H9 (cell line): Measurements from ENCODE around the gene IFRD2. TPM values are rescaled to one million over a fixed set of nuclear protein-coding genes. Genes with fewer than 3 reads are reported as not detected.

Experiments
- DNase-seq: peaks from one replicate; pipeline ENCODE4 v3.0.0-alpha.2; 2017
- H2AFZ ChIP-seq: one replicate; pipeline ENCODE4 v1.6.1; 2013; ENCODE audit warnings: mild to moderate bottlenecking, low read length, control low read depth, moderate library complexity
- H2AK5ac ChIP-seq: 2 replicates; pipeline ENCODE4 v1.6.1; 2013; ENCODE audit warnings: low read length, control low read depth, mixed read lengths; ENCODE audit not compliant: insufficient read length
- H2BK120ac ChIP-seq: one replicate; pipeline ENCODE4 v1.6.1; 2013; ENCODE audit warnings: low read depth, mild to moderate bottlenecking, low read length, control low read depth, inconsistent platforms; ENCODE audit not compliant: poor library complexity, severe bottlenecking
- H2BK12ac ChIP-seq: 2 replicates; pipeline ENCODE4 v1.6.1; 2013; ENCODE audit warnings: low read length, control low read depth, mixed read lengths, low read depth; ENCODE audit not compliant: insufficient read length
- H2BK15ac ChIP-seq: 2 replicates; pipeline ENCODE4 v1.6.1; 2013; ENCODE audit warnings: low read depth, low read length, control low read depth
- H2BK20ac ChIP-seq: one replicate; pipeline ENCODE4 v1.6.1; 2013; ENCODE audit warnings: low read depth, mild to moderate bottlenecking, low read length, control low read depth, inconsistent platforms; ENCODE audit not compliant: poor library complexity, severe bottlenecking
- H2BK5ac ChIP-seq: 2 replicates; pipeline ENCODE4 v1.6.1; 2013; ENCODE audit warnings: low read length, control low read depth, mixed read lengths; ENCODE audit not compliant: insufficient read length
- H3K14ac ChIP-seq: 2 replicates; pipeline ENCODE4 v1.6.1; 2013; ENCODE audit warnings: low read length, control low read depth; ENCODE audit not compliant: insufficient read depth
- H3K18ac ChIP-seq: 2 replicates; pipeline ENCODE4 v1.6.1; 2013; ENCODE audit warnings: low read depth, mild to moderate bottlenecking, mixed read lengths, low read length, control low read depth; ENCODE audit not compliant: insufficient read length
- H3K23ac ChIP-seq: 2 replicates; pipeline ENCODE4 v1.6.1; 2013; ENCODE audit warnings: low read length, control low read depth, mixed read lengths, low read depth; ENCODE audit not compliant: insufficient read length
- H3K23me2 ChIP-seq: 2 replicates; pipeline ENCODE4 v1.6.1; 2013; ENCODE audit warnings: low read depth, mild to moderate bottlenecking, mixed read lengths, low read length, control low read depth; ENCODE audit not compliant: insufficient read length, poor library complexity, severe bottlenecking
- H3K27ac ChIP-seq: 2 replicates; pipeline ENCODE4 v1.5.1; 2013; ENCODE audit warnings: low read length, control low read depth, mixed read lengths, low read depth; ENCODE audit not compliant: insufficient read length
- H3K27me3 ChIP-seq: 2 replicates; pipeline ENCODE4 v1.6.1; 2013; ENCODE audit warnings: low read length, control low read depth, inconsistent platforms; ENCODE audit not compliant: insufficient read depth
- H3K4ac ChIP-seq: 2 replicates; pipeline ENCODE4 v1.6.1; 2013; ENCODE audit warnings: low read depth, mild to moderate bottlenecking, control low read depth, inconsistent platforms, low read length, moderate library complexity
- H3K4me1 ChIP-seq: 2 replicates; pipeline ENCODE4 v1.6.1; 2013; ENCODE audit warnings: low read length, control low read depth, inconsistent platforms; ENCODE audit not compliant: insufficient read depth
- H3K4me2 ChIP-seq: 2 replicates; pipeline ENCODE4 v1.6.1; 2013; ENCODE audit warnings: low read length, control low read depth, mixed read lengths; ENCODE audit not compliant: insufficient read length, insufficient read depth
- H3K56ac ChIP-seq: 2 replicates; pipeline ENCODE4 v1.6.1; 2013; ENCODE audit warnings: low read depth, mild to moderate bottlenecking, mixed read lengths, low read length, control low read depth; ENCODE audit not compliant: insufficient read length
- H3K79me1 ChIP-seq: 2 replicates; pipeline ENCODE4 v1.6.1; 2013; ENCODE audit warnings: low read depth, mild to moderate bottlenecking, moderate library complexity, low read length, control low read depth, inconsistent platforms; ENCODE audit not compliant: insufficient read depth, poor library complexity, severe bottlenecking
- H3K79me2 ChIP-seq: 2 replicates; pipeline ENCODE4 v1.6.1; 2013; ENCODE audit warnings: low read length, control low read depth, inconsistent platforms; ENCODE audit not compliant: insufficient read depth
- H3K9ac ChIP-seq: 2 replicates; pipeline ENCODE4 v1.6.1; 2013; ENCODE audit warnings: low read length, control low read depth, mixed read lengths; ENCODE audit not compliant: insufficient read length; ENCODE audit errors: extremely low read depth
- H3K9me3 ChIP-seq: one replicate; pipeline ENCODE4 v1.6.1; 2013; ENCODE audit warnings: low read depth, low read length, inconsistent platforms; ENCODE audit not compliant: control insufficient read depth
- H3T11ph ChIP-seq: one replicate; pipeline ENCODE4 v1.6.1; 2013; ENCODE audit warnings: mild to moderate bottlenecking, low read length, control low read depth, inconsistent platforms
- H4K20me1 ChIP-seq: one replicate; pipeline ENCODE4 v1.6.1; 2013; ENCODE audit not compliant: control insufficient read depth, insufficient read length, insufficient read depth
- H4K5ac ChIP-seq: 2 replicates; pipeline ENCODE4 v1.6.1; 2013; ENCODE audit warnings: low read depth, mild to moderate bottlenecking, mixed read lengths, low read length, control low read depth; ENCODE audit not compliant: insufficient read length
- H4K8ac ChIP-seq: replicated peaks from 2 replicates; pipeline ENCODE4 v1.6.1; 2013; ENCODE audit warnings: low read length, control low read depth, mixed read lengths, low read depth; ENCODE audit not compliant: insufficient read length
- H4K91ac ChIP-seq: 2 replicates; pipeline ENCODE4 v1.6.1; 2013; ENCODE audit warnings: low read depth, mild to moderate bottlenecking, moderate library complexity, mixed read lengths, low read length, control low read depth; ENCODE audit not compliant: insufficient read length
- H3K27ac Mint-ChIP-seq, 3 experiments: 2 replicates in 2 of 3; 3 replicates in 1 of 3; pipeline ENCODE4 v1.8.0; 2020 to 2021; ENCODE audit warnings: mixed read lengths in 3 of 3, mild to moderate bottlenecking in 1 of 3, moderate library complexity in 1 of 3
- H3K27me3 Mint-ChIP-seq: 2 replicates; pipeline ENCODE4 v1.8.0; 2021; ENCODE audit warnings: low read depth, mild to moderate bottlenecking, moderate library complexity, mixed read lengths
- H3K36me3 Mint-ChIP-seq, 3 experiments: 2 replicates in 2 of 3; 3 replicates in 1 of 3; pipeline ENCODE4 v1.8.0; 2020 to 2021; ENCODE audit warnings: low read depth in 3 of 3, mixed read lengths in 3 of 3; ENCODE audit not compliant: insufficient read depth in 1 of 3
- H3K4me1 Mint-ChIP-seq, 2 experiments: 2 replicates each; pipeline ENCODE4 v1.8.0; 2020; ENCODE audit warnings: mixed read lengths in 2 of 2
- H3K4me3 Mint-ChIP-seq, 2 experiments: 2 replicates in 1 of 2; 3 replicates in 1 of 2; pipeline ENCODE4 v1.8.0; 2020 to 2021; ENCODE audit warnings: mild to moderate bottlenecking in 2 of 2, mixed read lengths in 2 of 2, moderate library complexity in 1 of 2
- H3K9me3 Mint-ChIP-seq, 2 experiments: 2 replicates in 1 of 2; 3 replicates in 1 of 2; pipeline ENCODE4 v1.8.0; 2020; ENCODE audit warnings: mild to moderate bottlenecking in 2 of 2, mixed read lengths in 2 of 2, moderate library complexity in 1 of 2
- WGBS: extraction: QIAGEN DNeasy Blood & Tissue Kit; methylation state at CpG from one replicate; pipeline ENCODE4 v1.1.7; 2013; ENCODE audit warnings: missing lambda C conversion rate, low lambda C conversion rate, mixed read lengths; ENCODE audit not compliant: insufficient read length; ENCODE audit errors: extremely low coverage; 5-methylcytosine and 5-hydroxymethylcytosine counted together
- total RNA-seq: library from RNA; stranded (reverse); gene quantifications from 2 replicates; pipeline ENCODE4 v1.2.1, GENCODE V29; 2021
- TF ChIP-seq, protein P1 (sequence below): fragments of 200-600 bp; sonication (generic); conservative IDR thresholded peaks from 3 replicates; pipeline ENCODE4 v1.8.0; 2021; ENCODE audit warnings: antibody characterized with exemption, mild to moderate bottlenecking

IFRD2 gene
- total RNA-seq, 1 experiment from 2014 or later: 109 TPM

DNA sequence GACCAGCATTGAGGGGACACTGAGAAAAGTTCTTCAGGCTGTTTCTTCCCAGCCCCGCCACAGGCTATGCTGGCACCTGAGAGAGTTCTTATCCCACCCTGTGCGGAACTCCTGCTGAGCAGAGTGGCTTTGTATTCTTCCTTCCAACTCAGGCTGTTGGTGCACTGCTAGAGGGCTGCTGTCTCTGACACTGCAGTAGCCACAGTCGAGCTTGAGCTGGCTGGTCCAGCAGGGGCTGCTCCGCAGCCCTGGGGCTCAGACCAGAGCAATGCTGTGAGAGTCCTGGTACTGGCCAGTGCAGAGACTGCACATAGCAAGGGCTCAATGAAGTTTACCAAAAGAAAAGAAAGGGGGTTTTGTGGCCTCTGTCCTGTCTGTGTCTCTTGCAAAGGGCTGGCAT is 52.6 kb downstream of the IFRD2 start:
- H3K27me3 Mint-ChIP-seq: no peaks in the 10 kb centered on the region
- H3K27ac Mint-ChIP-seq: peak overlapping the region; percentile 86 to 97 (median 93); a peak in 6 of 7 replicates
- Histone ChIP-seq H3K23me2 (peaks cover 17% of the 10 kb centered on the region), H2BK15ac (no peak overlapping the region), H3K9me3 (no peaks in the 10 kb centered on the region), H3K27me3 (no peaks in the 10 kb centered on the region), H3K79me2 (peaks cover 32% of the 10 kb centered on the region; the same call in 1 of the 2 replicates), H3K27ac (no peak overlapping the region), H3K4ac (no peak overlapping the region), H2BK20ac (no peak overlapping the region), H2BK5ac (no peak overlapping the region), H3K79me1 (peaks cover 11% of the 10 kb centered on the region), H3K18ac (no peak overlapping the region), H3K9ac (no peak overlapping the region), H2AFZ (no peak overlapping the region), H3T11ph (no peak overlapping the region), H4K8ac (no peak overlapping the region), H2BK120ac (no peak overlapping the region), H4K91ac (no peak overlapping the region), H3K4me1 (peaks cover 15% of the 10 kb centered on the region; the same call in 1 of the 2 replicates), H4K20me1 (no peaks in the 10 kb centered on the region), H3K14ac (no peak overlapping the region), H2BK12ac (no peak overlapping the region), H3K4me2 (no peak overlapping the region), H3K56ac (no peak overlapping the region), H3K23ac (no peak overlapping the region), H2AK5ac (no peak overlapping the region), H4K5ac (no peak overlapping the region)
- TF ChIP-seq, protein P1, sequence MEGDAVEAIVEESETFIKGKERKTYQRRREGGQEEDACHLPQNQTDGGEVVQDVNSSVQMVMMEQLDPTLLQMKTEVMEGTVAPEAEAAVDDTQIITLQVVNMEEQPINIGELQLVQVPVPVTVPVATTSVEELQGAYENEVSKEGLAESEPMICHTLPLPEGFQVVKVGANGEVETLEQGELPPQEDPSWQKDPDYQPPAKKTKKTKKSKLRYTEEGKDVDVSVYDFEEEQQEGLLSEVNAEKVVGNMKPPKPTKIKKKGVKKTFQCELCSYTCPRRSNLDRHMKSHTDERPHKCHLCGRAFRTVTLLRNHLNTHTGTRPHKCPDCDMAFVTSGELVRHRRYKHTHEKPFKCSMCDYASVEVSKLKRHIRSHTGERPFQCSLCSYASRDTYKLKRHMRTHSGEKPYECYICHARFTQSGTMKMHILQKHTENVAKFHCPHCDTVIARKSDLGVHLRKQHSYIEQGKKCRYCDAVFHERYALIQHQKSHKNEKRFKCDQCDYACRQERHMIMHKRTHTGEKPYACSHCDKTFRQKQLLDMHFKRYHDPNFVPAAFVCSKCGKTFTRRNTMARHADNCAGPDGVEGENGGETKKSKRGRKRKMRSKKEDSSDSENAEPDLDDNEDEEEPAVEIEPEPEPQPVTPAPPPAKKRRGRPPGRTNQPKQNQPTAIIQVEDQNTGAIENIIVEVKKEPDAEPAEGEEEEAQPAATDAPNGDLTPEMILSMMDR: no peak
- no CpG with 5 or more reads among the region's 4 CpGs for WGBS
- H3K4me3 Mint-ChIP-seq: peak overlapping the region; percentile 19 to 64; a peak in 3 of 5 replicates
- peaks cover 6 to 17% (median 17%) of the 10 kb centered on the region in 3 experiments; a peak in 5 of 7 replicates for H3K36me3 Mint-ChIP-seq
- no peaks in the 10 kb centered on the region for H3K9me3 Mint-ChIP-seq
- no peak for DNase-seq
- peaks cover 66 to 75% of the 10 kb centered on the region in 2 experiments for H3K4me1 Mint-ChIP-seq
